ENCODE results near the gene GOLGA6B.

- TF ChIP-seq CTCF (IDR thresholded peaks at IDR 0.05) (no peak), POLR2A (IDR thresholded peaks at IDR 0.05) (no peak)
Measured at GRCh38 chr15:72685301-72685924, 30.9 kb downstream of the GOLGA6B start.
